PC-3 (cell line): Measurements from ENCODE around the gene ZFHX3.

ENCODE experiments used
- EZH2phosphoT487 ChIP-seq: fragments of 300-600 bp; sonication (generic); IDR thresholded peaks from 2 replicates; pipeline ENCODE4 v1.6.1; 2018; ENCODE audit warnings: mild to moderate bottlenecking, antibody characterized with exemption, low read length, borderline replicate concordance
- TF ChIP-seq, protein P1 (sequence below): fragments of 300-600 bp; sonication (generic); conservative IDR thresholded peaks from 2 replicates; pipeline ENCODE4 v1.5.1; 2017; ENCODE audit warnings: antibody characterized with exemption, low read depth, mild to moderate bottlenecking, low read length

DNA sequence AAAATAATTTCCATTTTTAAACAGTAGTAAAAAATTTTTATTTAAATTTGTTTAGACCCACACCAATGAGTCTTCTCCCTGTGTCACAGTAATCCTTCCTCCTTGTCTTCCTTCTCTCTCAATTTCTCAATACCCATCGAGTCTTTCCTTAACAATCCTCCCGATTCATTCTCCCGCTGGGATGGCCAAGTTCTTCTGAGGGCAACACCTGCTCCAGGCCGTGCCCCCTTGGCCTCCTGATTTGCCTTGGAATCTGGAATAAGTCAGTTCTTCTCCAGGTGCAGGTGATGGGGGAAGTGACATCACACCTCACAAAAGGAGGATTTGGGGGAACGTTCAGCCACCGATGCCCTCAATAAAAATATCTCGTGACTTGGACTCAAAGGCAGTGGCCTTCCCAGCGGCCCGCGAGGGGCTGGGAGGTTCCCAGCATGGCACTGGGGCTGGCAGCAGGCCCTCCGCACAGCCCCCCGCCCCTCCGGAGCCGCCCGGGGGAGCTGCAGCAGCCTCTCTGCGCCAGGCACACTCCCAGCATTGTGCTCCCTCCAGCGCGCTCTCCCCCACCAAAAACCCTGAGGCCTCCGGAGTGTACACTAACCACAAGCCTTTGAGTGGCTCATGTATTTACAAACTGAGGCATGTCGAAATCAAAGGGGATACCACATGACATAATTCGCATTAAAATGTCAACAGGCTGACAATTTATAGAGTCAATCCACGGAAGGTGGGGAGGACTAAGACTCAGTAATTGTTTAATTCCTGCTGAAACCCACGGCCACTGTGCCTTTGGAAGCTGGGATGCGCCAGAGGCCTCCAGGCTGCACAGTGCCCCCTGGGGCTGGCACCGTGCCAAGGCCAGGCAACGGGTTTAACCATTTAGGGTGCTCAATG lies 120.5 kb downstream of the ZFHX3 start:
- TF ChIP-seq, protein P1, sequence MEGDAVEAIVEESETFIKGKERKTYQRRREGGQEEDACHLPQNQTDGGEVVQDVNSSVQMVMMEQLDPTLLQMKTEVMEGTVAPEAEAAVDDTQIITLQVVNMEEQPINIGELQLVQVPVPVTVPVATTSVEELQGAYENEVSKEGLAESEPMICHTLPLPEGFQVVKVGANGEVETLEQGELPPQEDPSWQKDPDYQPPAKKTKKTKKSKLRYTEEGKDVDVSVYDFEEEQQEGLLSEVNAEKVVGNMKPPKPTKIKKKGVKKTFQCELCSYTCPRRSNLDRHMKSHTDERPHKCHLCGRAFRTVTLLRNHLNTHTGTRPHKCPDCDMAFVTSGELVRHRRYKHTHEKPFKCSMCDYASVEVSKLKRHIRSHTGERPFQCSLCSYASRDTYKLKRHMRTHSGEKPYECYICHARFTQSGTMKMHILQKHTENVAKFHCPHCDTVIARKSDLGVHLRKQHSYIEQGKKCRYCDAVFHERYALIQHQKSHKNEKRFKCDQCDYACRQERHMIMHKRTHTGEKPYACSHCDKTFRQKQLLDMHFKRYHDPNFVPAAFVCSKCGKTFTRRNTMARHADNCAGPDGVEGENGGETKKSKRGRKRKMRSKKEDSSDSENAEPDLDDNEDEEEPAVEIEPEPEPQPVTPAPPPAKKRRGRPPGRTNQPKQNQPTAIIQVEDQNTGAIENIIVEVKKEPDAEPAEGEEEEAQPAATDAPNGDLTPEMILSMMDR, result no peak
- TF ChIP-seq EZH2phosphoT487, result peak; percentile 92
